ENCODE results near the gene FERMT3.
A peak's percentile ranks its signal among the peaks of the same experiment; 100 is the strongest.

The FERMT3 gene

DNA sequence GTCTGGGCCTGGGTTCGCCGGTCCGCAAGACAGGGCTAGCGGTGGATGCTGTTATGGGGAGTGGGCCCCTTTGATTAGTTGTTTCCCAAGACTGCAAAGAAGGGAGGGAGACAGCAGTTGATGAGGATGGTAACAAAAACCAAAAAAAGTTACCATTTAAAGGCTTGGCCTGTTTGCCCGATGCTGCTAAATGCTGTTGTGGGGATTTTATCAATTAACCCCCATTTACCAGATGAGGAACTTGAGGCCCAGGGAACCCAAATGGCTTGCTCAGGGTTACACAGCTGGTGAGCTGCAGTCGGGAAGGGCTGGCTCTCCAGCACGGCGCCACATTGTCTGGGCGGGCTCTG lies 16.1 kb downstream of the FERMT3 start:
- DNase-seq, result no peak

DNA sequence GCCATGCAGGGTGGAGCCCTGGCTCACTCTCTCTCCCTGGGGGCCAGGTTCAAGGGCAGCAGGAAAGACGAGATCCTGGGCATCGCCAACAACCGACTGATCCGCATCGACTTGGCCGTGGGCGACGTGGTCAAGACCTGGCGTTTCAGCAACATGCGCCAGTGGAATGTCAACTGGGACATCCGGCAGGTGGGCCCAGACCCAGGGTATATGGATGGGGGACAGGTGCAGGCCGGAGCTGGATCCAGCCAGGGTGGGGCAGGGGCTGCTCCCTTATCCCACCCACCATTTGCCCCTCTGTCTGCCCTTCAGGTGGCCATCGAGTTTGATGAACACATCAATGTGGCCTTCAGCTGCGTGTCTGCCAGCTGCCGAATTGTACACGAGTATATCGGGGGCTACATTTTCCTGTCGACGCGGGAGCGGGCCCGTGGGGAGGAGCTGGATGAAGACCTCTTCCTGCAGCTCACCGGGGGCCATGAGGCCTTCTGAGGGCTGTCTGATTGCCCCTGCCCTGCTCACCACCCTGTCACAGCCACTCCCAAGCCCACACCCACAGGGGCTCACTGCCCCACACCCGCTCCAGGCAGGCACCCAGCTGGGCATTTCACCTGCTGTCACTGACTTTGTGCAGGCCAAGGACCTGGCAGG lies 16.6 kb downstream of the FERMT3 start:
- peak; percentile 22 for DNase-seq

DNA sequence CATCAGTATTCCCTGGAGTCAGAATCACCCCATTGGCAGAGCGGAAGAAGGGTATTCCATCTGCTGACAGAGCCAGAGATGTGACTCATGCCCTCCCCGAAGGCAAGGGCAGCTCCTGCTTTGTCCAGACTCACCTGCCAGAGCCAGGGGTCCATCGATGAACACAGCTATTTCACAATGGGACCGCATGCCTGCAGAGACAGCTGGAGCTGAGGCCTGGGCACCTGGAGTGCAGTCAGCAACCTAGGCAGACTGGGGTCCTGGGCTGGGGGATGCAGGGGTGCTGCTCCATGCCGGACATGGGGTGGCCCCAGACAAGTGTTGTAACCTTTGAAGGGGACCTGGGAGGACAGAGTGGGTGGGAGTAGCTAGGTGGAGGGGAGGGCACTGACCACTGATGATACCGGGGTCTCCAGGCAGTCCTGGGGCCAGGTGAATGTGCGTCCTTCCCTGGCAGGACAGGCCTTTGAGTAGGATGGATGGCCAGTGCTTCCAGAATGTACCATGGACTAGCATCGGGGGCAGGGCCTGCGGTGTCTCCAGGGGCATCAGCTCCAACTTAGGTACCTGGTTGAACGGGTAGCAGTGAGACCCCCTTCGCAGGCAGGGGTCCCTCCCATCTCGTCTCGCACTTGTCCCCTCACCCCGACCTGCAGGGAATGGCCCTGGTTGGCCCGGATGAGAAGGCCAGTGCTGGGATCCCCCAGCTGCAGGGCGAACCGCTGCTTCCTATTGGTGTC lies 17.8 kb downstream of the FERMT3 start:
- DNase-seq, result no peak

DNA sequence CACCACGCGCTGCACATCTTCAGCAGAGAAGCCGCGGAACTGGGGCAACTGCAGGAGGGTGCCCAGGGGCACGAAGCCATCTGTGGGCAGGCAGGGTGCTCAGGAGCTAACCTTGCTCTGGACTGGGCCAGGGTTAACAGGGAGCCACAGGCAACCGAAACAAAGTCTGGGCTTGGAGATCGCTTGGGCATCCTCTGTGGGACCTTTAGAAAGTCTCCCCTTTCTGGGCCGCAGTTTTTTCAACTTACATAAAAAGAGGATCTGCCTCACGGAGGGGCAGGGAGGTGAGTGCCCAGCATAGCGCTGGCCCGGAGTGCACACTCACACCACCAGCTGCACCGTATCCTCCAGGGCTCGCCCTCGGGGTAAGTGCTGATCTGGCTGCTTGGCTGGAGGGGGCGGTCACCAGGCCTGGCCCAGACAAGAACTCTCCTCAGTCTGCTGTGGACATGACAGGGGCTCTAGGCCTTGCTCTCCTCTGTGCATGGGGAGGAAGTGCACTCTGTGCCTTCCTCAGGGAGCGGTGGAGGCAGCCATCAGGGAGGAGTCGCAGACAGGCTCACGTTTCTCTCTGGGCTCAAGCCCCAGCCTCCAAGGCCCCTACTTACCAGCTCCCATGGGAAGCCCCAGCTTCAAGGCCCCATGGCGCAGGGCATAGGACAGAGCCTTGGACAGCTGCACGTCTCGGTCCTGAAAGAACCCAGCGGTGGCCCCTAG lies 18.5 kb downstream of the FERMT3 start:
- DNase-seq, result no peak

GRCh38 chr11:64225608-64226506 lies 19.3 kb downstream of the FERMT3 start, which contains the start of the genes NUDT22 and TRPT1:
Gene NUDT22 (plus strand): TSS chr11:64226274. CDS start chr11:64226653, 379 bp downstream.
Gene TRPT1 (minus strand): TSS chr11:64226186. CDS start chr11:64225860, 326 bp downstream.
- DNase-seq, result peak; percentile 25

GRCh38 chr11:64226507-64227051 lies 20.1 kb downstream of the FERMT3 start:
- DNase-seq, result peak; percentile 54

DNA sequence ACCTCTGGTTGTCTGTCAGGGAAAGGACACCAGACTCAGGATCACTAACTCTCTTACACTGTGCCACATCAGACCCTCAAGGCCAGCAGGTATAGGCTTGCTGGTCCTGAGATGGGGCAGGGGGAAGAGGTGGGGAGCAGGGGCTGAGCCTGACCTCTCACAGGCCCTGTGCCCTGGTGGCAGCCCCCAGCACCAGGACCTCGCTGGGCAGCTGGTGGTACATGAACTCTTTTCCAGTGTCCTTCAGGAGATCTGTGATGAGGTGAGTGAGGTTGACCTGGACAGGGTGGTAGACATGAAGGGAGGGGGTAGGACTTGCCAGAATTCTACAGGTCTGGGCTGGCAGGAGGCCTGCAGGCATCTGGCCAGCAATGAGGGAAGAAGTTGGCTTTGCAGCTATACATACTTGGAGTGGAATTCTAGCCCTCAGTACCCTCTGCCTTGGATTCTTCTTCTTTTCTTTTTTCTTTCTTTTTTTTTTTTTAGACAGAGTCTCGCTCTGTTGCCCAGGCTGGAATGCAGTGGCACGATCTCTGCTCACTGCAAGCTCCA lies 21.0 kb downstream of the FERMT3 start:
- no peak for DNase-seq

DNA sequence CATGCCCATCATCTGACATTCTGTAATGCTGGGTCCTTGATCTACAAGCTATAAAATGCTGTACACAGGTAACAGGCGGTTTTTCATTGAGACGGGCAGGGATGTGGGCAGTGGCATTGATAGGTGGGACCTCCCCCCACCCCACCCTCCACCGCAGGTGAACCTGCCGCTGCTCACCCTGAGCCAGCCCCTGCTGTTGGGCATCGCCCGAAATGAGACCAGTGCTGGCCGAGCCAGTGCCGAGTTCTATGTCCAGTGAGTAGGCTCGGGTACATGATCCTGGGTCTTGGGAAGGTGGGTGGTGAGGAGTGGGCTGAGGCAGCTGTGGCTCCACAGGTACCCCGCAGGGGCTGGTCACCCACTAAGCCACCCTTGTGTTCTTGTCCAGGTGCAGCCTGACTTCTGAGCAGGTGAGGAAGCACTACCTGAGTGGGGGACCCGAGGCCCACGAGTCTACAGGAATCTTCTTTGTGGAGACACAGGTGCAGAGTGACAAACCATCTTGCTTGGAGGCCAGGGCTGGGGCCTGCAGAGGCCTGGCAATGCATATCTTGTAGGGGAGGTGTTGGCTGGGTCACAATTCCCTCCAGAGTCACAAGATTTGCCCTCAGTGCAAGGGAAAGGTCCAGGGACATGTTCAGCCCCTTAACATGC lies 22.7 kb downstream of the FERMT3 start:
- DNase-seq, result no peak

GRCh38 chr11:64229744-64230170 lies 23.2 kb downstream of the FERMT3 start:
- no peak for DNase-seq

- DNase-seq, result peak; percentile 64
Measured at GRCh38 chr11:64230171-64230984, 23.9 kb downstream of the FERMT3 start, which contains the start of gene DNAJC4. Gene DNAJC4 (plus strand): TSS chr11:64230548. CDS start chr11:64230855, 307 bp downstream.

- no peak for DNase-seq
Measured at GRCh38 chr11:64230985-64231365, 24.5 kb downstream of the FERMT3 start.

DNA sequence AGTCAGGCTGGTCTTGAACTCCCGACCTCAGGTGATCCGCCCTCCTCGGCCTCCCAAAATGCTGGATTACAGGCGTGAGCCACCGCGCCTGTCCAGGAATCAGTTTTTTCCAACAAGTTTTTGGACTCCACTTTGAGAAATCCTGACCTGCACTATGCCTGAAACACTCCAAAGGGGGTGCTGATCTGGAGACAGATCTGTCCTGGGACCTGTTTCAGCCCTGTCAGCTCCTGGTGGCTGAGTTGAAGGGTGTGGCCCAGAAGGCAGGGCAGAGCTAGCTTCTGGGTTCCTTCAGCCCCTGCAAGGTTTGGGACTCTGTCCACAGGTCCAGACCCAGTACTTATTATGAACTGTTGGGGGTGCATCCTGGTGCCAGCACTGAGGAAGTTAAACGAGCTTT lies 25.0 kb downstream of the FERMT3 start:
- DNase-seq, result no peak

GRCh38 chr11:64232182-64232966 lies 25.9 kb downstream of the FERMT3 start:
- no peak for DNase-seq

- DNase-seq, result no peak
Measured at GRCh38 chr11:64232967-64233315, 26.4 kb downstream of the FERMT3 start.

DNA sequence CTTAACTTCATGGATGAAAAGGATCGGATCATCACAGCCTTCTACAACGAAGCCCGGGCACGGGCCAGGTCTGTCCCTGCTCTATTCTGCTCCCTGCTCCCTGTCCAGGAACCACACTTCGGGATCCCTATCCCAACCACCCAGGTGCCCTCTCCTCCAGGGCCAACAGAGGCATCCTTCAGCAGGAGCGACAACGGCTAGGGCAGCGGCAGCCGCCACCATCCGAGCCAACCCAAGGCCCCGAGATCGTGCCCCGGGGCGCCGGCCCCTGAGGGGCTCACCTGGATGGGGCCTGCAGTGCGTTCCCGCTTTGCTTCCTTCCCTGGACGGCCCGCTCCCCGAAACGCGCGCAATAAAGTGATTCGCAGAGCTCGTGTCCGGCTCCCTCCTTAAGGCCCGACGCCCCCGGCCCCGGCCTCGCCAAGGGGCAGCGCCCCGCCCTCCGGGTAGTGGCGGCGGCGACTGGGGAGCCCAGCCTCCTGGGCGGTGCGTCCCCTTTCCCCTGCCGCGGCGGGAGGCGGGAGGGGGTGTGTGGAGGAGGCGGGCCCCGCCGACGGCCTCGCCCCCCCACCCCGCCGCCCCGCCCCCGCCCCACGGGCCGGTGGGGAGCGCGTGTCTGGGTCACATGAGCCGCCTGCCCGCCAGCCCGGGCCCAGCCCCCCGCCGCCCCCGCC lies 27.5 kb downstream of the FERMT3 start, which contains the start of gene VEGFB:
Gene VEGFB (plus strand): TSS at position 672 of the 674 bp plus-strand sequence. CDS start 250 bp downstream, outside the sequence.
- DNase-seq, result no peak

DNA sequence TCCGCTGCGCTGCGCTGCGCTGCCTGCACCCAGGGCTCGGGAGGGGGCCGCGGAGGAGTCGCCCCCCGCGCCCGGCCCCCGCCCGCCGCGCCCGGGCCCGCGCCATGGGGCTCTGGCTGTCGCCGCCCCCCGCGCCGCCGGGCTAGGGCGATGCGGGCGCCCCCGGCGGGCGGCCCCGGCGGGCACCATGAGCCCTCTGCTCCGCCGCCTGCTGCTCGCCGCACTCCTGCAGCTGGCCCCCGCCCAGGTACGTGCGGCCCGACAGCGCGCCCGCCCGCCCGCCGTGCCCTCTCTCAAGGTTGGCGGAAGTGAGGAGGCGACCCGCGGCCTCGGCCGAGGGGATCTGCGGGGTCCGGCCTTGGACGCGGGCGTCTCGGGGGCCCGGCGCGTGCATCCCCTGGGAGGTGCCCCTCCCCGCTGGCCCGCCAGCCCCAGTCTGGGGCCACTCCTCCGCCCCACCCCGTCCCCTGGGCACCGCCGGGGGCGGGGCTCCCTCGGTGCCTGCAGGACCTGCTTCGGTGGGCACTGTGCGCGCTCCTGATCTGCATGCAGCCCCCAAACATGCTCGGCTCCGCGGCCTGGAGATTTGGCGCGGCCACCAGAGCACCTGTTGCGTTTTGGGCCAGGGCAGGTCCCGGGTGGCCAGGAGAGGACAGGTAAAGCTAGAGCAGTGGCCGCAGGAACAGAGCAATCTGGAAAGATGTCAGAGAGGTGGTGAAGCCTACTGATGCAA lies 28.3 kb downstream of the FERMT3 start:
- DNase-seq, result no peak

DNA sequence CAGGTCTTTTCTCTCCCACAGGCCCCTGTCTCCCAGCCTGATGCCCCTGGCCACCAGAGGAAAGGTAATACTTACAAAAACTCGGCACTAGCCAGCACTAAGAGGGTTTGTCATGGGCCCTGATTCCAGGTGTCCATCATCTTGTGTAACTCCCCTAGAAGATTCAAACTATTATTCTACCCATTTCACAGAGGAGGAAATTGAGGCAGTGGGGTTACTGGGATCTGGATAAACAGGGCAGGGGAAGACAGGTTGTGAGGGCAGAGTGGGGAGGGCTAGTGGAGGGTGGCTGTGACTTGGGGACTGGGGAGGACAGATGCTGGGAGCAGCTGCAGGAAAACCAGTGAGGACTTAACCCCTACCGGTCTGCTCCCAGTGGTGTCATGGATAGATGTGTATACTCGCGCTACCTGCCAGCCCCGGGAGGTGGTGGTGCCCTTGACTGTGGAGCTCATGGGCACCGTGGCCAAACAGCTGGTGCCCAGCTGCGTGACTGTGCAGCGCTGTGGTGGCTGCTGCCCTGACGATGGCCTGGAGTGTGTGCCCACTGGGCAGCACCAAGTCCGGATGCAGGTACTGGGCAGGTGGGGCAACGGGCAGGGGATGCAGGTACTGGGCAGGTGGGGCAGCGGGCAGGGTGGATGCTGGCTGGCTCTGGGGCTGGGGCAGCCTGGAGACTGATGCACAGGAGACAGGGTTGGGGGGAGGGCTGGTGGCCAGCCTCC lies 29.1 kb downstream of the FERMT3 start:
- no peak for DNase-seq

Measured in NCI-H524 treated with DMSO at 0.1 percent for 48 hours (cell line).